Heart left ventricle (tissue), 13 donors: ENCODE measurements around the gene CHD8.

ENCODE experiments used
- POLR2A ChIP-seq, 2 donors: fragments of 450-650 bp; IDR thresholded peaks; one replicate each; pipeline ENCODE4 v1.6.1; 2017; ENCODE audit warnings: antibody characterized with exemption in 2 of 2, mild to moderate bottlenecking in 2 of 2, moderate library complexity in 2 of 2
- TF ChIP-seq, protein P1 (sequence below), 12 donors: fragments of 200-600 bp; sonication (generic) in 4 of 12; IDR thresholded peaks; one replicate each; pipeline versions ENCODE4 v1.5.0 to v1.8.0; 2018 to 2022; ENCODE audit warnings: antibody characterized with exemption in 12 of 12, mild to moderate bottlenecking in 5 of 12
- donor health status: ischemic (EF 13 %, LVEDD 7.1; RV severe dilation, severe dysfunction).
- donor health status: DM: no; HTN: yes; CAD: no.
- donor health status: DM: no; HTN: no; CAD: no.
- donor health status: ischemic (EF 25% LVEDD 6.9; RV normal size, moderate dysfunction).
- donor health status: ischemic (EF 25% LVEDD 5.7; RV mildly dilated, moderate dysfunction).
- donor health status: ischemic (EF 35%, LVEDD 5.7; RV mildly dilated, moderate dysfunction).
- donor health status: nonischemic (EF 11% LVEDD 7.7; RV severe dilation, severe dysfunction).
- donor health status: DM: yes; HTN: yes; CAD: no.
- donor health status: PGD.
- donor health status: ischemic (EF 29% LVEDD 5.4; RV normal size, mild dysfunction).
- donor health status: nonischemic (EF 23%, LVEDD 6.1; RV moderate dilation, normal function).

DNA sequence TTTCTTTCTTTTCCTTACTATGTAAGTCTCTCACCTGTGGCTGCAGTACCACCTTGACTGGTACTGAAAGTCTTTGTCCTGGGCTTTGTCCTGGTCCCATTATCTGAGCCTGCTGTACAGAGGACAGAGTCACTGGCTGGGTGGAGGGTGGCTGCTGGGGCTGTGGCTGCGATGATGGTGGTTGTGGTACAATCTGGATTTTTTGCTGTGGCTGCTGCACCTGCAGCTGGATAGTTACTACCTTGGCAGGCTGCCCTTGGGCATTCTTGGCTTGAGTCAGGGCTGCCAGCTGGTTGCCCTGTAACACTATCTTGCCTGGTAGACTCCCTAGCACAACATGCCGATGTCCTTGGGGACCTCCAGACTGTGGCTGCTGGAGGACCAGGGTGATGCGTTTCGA lies 27.0 kb downstream of the CHD8 start:
- TF ChIP-seq, protein P1, sequence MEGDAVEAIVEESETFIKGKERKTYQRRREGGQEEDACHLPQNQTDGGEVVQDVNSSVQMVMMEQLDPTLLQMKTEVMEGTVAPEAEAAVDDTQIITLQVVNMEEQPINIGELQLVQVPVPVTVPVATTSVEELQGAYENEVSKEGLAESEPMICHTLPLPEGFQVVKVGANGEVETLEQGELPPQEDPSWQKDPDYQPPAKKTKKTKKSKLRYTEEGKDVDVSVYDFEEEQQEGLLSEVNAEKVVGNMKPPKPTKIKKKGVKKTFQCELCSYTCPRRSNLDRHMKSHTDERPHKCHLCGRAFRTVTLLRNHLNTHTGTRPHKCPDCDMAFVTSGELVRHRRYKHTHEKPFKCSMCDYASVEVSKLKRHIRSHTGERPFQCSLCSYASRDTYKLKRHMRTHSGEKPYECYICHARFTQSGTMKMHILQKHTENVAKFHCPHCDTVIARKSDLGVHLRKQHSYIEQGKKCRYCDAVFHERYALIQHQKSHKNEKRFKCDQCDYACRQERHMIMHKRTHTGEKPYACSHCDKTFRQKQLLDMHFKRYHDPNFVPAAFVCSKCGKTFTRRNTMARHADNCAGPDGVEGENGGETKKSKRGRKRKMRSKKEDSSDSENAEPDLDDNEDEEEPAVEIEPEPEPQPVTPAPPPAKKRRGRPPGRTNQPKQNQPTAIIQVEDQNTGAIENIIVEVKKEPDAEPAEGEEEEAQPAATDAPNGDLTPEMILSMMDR (IDR thresholded peaks at IDR 0.05): no peak
- TF ChIP-seq POLR2A (IDR thresholded peaks at IDR 0.05): no peak
